IPS-NIHi7 (cell line): ENCODE measurements around the gene ZDHHC5.
"Not testable (repeated sequence)": the region's sequence is repeated elsewhere in the genome, so short reads cannot be mapped to it uniquely, and the experiment has no call there.

Source experiments
- DNase-seq: peaks from one replicate; pipeline ENCODE4 v3.0.0; 2012; ENCODE audit warnings: mixed read lengths; ENCODE audit errors: extremely low spot score

The ZDHHC5 gene

DNA sequence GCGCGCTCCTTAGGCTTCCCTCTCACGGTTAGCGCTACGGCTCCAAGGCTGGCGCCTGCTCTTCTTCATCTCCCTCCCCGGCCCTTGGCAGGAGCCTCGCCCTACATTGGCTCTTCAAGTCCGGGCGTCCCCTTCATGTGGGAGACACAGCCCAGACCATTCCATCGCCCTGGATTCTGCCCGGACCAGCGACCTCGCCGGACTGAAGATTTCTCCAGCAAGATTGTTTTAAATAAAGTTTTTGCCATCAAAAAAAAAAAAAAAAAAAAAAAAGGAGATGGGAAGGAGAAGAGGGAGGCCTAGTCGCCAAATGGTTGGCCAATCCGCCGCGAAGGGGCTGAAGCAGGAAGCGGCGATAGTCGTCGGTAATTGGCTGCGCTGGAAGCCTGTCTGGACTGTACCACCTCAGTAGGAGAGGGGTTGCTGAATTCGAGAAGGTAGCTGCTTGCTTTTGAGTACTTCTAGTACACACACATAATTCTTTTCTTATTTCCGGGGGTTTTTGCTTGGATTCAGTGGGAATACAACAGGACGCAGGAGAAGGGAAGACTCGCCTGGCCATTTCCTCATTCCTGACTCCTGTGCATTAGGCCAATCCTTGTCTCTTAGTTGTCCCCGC lies 688 bp upstream of the ZDHHC5 start:
- DNase-seq, result peak; percentile 93

DNA sequence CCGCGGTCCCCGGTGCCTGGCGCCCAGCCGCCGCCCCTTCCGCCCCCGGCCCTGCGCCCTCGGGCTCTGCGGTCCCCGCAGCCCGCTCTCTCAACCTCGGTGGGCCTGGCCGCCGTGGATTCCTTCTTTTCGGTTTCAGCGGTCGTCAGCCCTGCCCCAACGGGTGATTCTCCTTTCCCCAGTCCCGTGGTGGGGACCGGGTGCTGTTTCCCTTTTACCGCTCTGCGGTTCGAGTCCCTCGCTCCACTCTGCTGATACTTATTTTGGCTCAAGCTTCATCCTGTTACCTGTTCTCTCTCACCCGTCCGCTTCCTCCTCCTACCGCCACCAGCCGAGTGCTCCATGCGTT lies 494 bp downstream of the ZDHHC5 start:
- peak; percentile 48 for DNase-seq

DNA sequence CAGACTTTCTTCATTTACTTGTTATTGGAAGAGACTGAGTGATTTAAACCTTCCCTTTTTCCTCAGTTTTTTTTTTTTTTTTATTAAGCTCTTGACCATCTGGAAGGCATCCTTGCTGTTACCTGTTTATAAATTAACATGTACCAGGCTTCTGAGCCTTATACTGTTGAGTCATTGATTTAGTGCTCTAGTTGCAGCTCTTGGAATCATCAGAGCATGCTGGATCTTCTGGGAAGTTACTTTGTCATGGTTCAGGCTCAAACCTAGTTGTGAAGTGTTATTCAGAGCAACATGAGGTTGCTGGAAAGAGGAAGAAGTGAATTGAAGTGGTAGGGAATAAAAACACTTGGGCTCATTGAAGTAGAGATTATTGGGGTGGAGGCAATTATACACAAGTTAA lies 6.3 kb downstream of the ZDHHC5 start:
- DNase-seq, result no peak

DNA sequence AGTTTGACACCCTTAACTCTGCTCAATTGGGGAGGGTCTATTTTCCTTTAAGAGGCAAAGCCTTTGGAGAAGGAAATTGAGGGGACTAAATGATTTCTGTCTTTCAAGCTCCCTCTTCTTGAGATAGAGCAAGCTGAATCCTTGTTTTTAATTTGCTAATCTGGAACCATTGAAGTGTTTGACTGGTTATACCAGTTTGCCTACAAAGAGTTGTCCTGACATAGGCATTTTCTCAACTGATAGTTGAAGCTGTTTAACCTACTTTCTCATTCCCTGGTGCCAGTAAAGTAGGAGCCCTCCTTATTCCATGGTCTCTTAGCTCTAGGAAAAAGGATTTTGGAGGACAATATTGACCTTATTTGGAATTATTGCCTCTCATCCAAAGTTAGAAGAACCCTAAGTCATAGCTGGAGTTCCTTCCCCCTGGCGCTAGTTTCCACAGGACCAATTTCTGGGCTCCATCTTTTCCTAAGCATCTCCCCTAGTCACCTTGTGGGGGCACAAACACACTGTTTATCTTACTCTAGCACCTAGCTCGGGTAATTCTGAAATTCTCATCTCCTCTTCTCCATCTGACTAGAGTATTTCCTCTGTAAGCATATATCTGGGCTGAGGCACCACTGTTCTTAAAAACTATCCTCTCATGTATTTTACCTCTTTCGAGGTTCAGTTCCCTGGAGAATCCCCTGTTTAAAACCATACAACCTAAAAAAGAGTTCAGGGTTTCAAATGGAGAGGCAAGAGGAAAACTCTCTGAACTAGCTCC lies 7.4 kb downstream of the ZDHHC5 start:
- no peak for DNase-seq

DNA sequence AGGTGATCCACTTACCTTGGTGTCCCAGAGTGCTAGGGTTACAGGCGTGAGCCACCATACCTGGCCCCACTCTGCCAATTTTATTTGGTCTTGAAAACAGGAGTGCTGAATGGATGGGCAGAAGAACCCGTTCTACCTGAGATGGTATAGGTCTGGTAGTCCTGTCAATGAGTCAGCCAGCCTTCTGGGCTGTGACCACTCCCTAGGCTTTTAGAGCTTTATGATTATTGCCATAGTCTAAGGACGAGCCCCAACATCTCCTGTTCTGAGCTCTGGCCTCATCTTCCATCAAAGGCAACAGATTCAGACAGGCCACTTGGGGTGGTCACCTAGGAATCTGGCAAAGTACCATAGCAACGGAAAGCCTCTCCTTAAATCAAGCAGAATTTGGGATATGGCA lies 11.5 kb downstream of the ZDHHC5 start:
- DNase-seq, result no peak

DNA sequence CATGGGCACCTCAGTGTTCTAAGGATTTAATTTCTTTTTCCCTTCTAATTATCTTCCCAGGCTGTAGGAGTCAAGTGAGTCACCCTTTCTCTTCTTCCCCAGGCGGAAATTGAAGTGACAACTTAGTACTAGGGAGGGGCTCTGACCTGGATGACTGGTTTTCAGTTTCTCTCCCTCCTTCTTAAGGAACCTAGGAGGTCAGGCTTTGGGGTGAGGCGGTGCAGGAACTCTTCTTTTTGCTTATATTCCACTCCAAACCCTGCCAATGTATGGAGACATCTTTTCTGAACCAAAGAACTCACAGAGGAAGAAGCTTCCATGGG lies 12.6 kb downstream of the ZDHHC5 start:
- no peak for DNase-seq

DNA sequence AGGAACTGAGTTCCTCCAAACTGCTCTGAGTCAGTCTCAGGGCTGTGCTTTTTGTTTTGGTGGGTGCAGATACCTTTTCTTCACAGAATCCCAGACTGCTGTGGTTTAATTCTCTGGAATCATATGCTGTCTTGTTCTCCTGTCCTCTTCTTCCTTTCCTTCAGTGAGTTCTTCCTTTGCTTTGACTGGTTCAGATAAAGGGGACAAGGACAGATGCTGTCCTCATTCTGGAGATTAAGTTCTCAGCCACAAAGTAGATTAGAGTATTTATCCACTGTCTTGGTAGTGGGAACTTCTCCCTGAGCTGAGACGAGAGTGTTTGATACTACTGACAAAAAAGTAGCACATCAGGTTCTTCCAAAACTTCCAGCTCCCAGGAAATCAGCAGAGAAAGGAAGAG lies 13.3 kb downstream of the ZDHHC5 start:
- no peak for DNase-seq

DNA sequence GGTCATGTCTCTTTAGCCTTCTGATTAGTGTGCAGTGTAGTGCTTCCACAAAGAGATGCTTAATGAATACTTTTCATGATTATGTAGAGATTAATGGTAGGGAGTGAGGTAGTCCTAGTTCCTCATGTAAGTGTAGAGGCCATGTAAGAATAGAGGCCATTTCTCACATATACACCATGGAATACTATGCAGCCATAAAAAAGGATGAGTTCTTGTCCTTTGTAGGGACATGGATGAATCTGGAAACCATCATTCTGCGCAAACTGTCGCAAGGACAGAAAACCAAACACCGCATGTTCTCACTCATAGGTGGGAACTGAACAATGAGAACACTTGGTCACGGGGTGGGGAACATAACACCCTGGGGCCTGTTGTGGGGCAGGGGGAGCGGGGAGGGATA lies 22.6 kb downstream of the ZDHHC5 start:
- DNase-seq, result not testable (repeated sequence)

DNA sequence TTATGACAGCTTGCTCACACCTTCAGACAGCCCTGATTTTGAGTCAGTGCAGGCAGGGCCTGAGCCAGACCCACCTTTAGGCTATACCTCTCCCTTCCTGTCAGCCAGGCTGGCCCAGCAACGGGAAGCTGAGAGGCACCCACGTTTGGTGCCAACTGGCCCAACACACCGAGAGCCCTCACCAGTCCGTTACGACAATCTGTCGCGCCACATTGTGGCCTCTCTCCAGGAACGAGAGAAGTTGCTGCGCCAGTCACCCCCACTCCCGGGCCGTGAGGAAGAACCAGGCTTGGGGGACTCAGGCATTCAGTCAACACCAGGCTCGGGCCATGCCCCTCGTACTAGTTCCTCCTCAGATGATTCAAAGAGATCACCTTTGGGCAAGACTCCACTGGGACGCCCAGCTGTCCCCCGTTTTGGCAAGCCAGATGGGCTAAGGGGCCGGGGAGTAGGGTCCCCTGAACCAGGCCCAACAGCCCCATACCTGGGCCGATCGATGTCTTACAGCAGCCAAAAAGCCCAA lies 31.0 kb downstream of the ZDHHC5 start:
- DNase-seq, result no peak

DNA sequence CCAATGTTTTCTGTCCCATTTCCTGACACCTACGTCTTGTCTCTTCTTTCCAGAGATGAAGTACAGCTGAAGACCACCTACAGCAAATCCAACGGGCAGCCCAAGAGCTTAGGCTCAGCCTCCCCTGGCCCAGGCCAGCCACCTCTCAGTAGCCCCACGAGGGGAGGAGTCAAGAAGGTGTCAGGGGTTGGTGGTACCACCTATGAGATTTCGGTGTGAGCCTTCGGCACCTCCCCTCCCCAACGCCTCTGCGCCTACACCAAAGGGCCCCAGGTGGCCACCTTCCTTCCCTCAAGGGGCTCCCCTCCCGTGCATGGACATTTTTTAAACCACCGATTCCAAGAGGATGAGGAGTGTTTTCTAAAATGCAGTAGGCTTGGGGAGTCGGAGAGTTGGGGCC lies 31.9 kb downstream of the ZDHHC5 start:
- DNase-seq, result no peak

DNA sequence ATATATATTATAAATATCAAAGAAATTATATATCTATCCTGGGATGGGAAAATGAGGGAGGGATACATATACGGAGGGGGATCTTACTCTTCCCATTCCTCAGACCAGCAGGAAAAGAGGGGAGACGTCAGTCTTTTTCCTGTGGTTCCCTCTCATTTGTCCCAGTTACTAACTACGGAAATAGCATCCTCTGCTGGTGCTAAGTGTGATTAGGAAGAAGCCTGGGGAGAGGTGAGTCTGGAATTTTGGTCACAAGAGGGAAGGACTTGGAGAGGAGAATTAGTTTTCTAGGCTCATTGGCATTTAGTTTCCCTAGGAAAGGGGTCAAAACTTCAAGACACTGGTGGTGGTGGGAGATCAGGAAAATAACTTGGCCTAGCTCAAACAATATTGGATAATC lies 32.5 kb downstream of the ZDHHC5 start:
- DNase-seq, result no peak

DNA sequence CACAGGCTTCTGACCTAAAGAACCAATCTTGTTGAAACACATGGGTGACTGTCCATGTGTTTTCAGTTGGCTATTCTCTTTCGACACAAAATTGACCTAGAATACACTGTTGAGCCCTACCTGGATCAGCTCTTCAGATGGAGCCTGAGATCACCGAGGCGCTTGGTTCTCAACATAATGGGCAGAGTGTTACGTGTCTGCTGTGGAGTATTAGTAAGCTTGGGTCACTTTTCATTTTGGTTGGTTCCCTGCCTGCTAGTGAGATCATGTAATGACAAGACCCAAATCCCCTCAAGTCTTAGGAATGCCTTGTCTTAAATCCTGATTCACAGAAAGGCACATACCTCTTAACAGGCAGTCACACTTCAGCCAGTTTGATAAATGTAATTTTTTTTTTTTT lies 35.4 kb downstream of the ZDHHC5 start:
- DNase-seq, result no peak

DNA sequence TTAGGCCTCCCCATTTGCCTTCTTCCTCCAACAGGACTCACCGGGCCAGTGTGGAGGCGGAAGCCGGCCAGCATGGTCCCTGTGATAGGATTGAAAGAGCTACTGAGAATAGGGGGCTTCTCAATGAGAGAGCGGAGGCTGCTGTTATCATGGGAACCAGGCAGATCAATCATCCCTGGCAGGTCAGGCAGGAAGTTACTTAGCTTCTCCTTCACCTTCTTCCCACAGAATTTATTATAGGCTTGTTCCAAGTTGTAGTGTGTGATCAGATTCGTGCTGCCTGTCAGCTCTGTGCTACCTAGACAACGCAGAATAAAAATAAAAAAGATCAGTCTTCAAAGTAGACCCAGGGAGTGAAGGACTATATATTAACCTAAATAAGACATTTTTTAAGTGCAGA lies 37.0 kb downstream of the ZDHHC5 start:
- no peak for DNase-seq

DNA sequence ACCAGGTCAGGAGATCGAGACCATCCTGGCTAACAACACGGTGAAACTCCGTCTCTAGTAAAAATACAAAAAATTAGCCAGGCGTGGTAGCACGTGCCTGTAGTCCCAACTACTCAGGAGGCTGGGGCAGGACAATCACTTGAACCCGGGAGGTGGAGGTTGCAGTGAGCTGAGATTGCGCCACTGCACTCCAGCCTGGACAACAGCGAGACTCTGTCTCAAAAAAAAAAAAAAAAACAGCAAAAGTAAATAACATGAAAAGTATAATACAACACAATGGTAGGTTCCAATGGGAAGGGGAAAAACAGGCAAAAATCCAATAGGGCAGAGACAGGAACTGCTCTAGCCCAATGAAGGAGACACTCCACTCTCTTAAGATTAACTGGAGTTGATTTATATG lies 37.5 kb downstream of the ZDHHC5 start:
- DNase-seq, result not testable (repeated sequence)

DNA sequence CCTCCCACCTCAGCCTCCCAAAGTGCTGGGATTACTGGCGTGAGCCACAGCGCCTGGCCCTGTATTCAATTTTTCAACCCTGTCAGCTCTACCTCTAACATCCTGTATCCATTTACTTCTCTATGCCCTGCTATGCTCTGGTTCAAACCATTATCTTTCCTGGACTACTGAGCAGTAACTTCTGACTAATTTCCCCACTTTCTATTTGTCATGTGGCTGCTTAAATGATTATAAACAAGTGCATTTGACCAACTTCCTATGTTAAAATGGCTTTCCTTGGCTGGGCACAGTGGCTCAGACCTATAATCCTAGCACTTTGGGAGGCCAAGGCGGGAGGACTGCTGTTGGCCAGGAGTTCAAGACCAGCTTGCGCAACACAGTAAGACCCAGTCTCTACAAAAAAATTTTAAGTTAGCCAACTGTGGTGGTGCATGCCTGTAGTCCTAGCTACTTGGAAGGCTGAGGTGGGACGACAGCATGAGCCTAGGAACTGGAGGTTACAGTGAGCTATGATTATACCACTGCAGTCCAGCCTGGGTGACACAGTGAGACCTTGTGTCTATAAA lies 42.0 kb downstream of the ZDHHC5 start:
- no peak for DNase-seq

DNA sequence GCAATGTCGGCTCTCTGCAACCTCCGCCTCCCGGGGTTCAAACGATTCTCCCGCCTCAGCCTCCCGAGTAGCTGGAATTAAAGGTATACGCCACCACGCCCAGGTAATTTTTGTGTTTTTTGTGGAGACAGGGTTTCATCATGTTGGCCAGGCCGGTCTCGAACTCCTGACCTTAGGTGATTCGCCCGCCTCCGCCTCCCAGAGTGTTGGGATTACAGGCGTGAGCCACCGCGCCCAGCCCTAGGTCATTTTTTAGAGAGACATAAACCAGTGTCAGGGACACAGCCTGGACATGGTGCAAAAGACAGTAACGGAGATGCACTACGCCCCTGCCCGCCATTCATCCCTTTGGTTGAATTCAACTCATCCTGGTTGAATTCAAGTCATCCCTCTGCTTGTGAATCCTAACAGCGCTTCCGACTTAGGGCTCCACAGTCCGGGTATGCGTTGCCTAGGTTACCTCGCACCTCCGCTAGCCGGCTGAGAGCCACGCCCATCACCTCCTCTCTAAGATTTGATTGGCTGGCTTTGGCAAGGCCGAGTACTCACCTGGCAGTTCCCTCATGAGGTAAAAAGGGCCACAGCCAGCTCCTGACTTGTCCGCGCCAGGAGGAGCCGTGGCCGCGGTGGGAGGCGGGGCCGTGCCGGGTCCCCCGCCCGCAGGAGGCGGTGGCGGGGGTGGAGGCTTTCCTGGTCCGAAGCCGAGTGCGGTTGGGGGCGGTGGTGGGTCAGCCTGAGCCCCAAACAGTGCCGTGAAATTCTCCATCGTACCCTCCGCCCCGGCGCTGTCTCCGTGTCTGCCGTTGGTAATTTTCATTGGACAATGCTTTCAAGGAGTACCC lies 43.7 kb downstream of the ZDHHC5 start, which contains the start of gene MED19:
MED19 (minus strand) TSS at position 802 of the 842 bp plus-strand sequence; CDS start at position 766, 36 bp downstream.
- DNase-seq, result peak; percentile 93

DNA sequence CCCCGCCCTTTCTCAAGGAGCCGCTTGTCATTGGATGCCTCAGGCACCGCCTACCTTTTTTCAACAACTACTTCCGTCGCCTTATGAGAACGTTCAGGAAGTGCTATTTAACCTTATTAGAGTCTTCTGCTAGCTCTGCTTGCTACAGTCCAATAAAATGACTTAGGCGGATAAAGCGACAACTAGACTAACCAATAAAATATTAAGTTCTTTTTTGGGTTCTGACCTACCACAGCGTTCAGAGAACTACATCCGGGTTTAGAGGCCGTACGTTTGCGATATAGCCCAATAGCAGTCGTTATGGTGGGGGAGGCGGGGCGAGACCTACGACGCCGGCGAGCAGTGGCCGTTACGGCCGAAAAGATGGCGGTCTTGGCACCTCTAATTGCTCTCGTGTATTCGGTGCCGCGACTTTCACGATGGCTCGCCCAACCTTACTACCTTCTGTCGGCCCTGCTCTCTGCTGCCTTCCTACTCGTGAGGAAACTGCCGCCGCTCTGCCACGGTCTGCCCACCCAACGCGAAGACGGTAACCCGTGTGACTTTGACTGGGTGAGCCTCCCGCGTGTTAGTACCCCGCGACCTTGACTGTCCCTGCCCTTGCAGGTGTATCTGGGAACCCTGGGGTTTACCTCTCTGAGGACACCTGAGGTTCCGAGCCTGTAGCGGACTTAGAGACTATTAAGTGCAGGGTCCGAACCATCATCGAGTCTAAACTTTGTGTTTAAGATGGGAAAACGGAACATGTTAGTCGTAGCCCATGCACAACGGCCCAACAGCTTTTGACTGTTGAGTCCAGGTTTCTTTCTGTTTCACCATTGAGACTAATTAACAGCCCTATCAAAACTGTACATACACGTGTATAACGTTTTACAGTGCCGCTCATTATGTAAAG lies 44.6 kb downstream of the ZDHHC5 start, which contains the start of gene TMX2:
TMX2 (plus strand) TSS at position 338 of the 895 bp plus-strand sequence; CDS start at position 364, 26 bp downstream.
- DNase-seq, result peak; percentile 89

DNA sequence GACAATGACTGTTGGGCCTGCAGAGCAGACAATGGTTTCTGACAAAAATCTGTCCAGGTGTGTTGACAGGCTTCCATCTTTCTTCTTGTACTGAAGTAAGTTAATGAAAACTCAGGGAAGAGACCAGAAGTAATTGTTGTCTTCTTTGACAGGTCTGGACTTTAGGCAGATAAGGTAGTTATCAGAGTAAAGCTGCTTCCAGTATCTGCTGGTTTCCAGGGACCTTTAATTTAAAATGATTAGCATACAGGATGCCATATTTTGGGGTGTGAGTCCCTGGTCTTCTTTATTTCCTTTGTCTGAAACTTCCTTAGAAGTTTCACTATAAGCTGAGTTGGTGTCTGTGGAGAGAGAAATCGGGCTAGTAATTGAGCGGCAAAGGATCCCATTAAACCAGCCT lies 45.9 kb downstream of the ZDHHC5 start:
- no peak for DNase-seq

DNA sequence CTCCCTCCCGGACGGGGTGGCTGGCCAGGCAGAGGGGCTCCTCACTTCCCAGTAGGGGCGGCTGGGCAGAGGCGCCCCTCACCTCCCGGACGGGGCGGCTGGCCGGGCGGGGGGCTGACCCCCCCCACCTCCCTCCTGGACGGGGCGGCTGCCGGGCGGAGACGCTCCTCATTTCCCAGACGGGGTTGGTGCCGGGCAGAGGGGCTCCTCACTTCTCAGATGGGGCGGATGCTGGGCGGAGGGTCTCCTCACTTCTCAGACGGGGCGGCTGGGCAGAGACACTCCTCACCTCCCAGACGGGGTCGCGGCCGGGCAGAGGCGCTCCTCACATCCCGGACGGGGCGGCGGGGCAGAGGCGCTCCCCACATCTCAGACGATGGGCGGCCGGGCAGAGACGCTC lies 48.8 kb downstream of the ZDHHC5 start:
- DNase-seq, result not testable (repeated sequence)

DNA sequence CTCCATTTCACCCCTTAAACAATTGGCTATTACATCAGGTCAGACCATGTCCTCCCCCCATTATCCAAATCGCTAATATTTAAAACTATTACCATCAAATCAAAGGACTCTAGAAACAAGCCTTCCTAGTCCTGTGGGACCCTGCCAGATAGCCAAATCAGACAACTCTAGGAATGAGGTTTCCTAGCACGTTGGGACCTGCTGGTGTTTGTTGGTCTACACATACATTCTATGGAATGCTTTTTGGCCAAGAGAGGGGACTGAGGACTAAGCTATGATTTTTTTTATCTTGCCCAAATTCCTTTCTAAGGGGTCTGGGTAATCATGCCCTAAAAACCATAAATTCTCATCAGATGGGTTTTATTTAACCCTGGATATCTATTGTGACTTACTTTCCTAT lies 59.3 kb downstream of the ZDHHC5 start:
- no peak for DNase-seq

DNA sequence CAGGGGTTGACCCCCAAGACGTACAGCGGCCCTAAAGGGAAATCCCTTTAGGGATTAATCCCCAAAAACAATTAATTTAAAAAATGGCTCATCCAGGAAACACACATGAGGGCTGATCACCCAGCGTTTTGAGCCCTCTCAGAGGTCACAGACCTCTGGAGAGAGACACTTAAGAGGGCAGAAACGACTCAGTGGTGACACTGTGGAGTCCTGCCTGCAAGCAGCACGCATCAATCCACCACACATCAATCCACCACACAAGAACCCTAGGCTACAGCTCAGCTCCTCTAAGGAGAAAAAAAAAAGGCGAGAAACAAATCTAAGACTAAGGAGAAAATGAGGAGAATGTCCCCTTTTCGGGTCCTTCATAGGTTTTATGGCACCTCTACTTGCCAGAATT lies 60.9 kb downstream of the ZDHHC5 start:
- no peak for DNase-seq
